B cell (primary cell): Measurements from ENCODE around the gene TSC22D1.

Experiments
- CTCF ChIP-seq: fragments of 200-600 bp; IDR thresholded peaks from one replicate; pipeline ENCODE4 v1.8.0; 2022; ENCODE audit warnings: antibody characterized with exemption, mild to moderate bottlenecking
- EZH2 ChIP-seq: IDR thresholded peaks from 2 replicates; pipeline ENCODE4 v1.6.1; 2012; ENCODE audit warnings: borderline replicate concordance, low read depth, mild to moderate bottlenecking, moderate library complexity, low read length; ENCODE audit not compliant: insufficient read depth, poor library complexity, severe bottlenecking

DNA sequence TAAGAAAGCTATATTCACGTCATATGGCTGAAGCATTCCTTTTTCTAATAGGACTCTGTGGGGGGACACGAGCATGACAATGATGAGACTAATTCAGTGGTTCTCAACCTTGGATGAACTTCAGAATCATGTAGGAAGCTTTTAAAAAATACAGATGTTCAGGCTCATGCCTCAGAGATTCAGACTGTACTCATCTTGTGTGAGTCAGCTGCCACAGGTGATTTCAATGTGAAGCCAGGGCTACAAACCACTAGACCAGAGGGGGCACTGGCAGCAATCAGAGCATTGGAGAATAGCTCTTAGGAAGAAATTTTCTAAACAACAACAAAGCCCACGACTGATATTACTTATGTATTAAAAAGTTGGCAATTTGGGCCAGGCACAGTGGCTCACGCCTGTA is 110.8 kb downstream of the TSC22D1 start:
- TF ChIP-seq CTCF (no peak), EZH2 (no peak)
